ENCODE results near the gene EYA4. TPM values are rescaled to one million over a fixed set of nuclear protein-coding genes. Genes with fewer than 3 reads are reported as not detected.
A peak's percentile ranks its signal among the peaks of the same experiment; 100 is the strongest.

The EYA4 gene
- total RNA-seq, 1 donor from 2014 or later, result 1.6 TPM

- Histone ChIP-seq H2AFZ (ENCODE audit: low read depth, low read length) (no peak overlapping the region), H3K27me3 (ENCODE audit: insufficient read depth, low read length) (no peaks in the 10 kb centered on the region), H3K36me3 (ENCODE audit: insufficient read depth, low read length) (no peaks in the 10 kb centered on the region), H3K27ac (ENCODE audit: low read depth, low read length) (peak overlapping the region; percentile 76), H3K4me3 (ENCODE audit: insufficient read depth, low read depth, low read length) (no peak overlapping the region), H4K20me1 (ENCODE audit: insufficient read depth, low read length) (no peaks in the 10 kb centered on the region), H3K4me2 (ENCODE audit: low read length) (peak overlapping the region; percentile 35), H3K9ac (ENCODE audit: low read length) (no peak overlapping the region), H3K4me1 (ENCODE audit: insufficient read depth, low read length) (peaks cover 23% of the 10 kb centered on the region), H3K9me3 (ENCODE audit: insufficient read depth, low read depth, low read length) (no peaks in the 10 kb centered on the region), H3K79me2 (ENCODE audit: insufficient read depth, low read length) (no peaks in the 10 kb centered on the region)
- Mint-ChIP-seq H3K4me1 (ENCODE audit: low read depth, unreplicated experiment) (peaks cover 18% of the 10 kb centered on the region), H3K4me3 (ENCODE audit: unreplicated experiment) (no peak overlapping the region), H3K27ac (ENCODE audit: unreplicated experiment) (peak overlapping the region; percentile 97), H3K27me3 (ENCODE audit: low read depth, unreplicated experiment) (no peaks in the 10 kb centered on the region), H3K9me3 (ENCODE audit: unreplicated experiment) (peaks cover 2% of the 10 kb centered on the region), H3K36me3 (ENCODE audit: low read depth, unreplicated experiment) (no peaks in the 10 kb centered on the region)
- FAIRE-seq (no peak), DNase-seq (ENCODE audit: low read depth) (peak; percentile 42)
- TF ChIP-seq EZH2 (IDR thresholded peaks at IDR 0.05; ENCODE audit: insufficient read depth, low read length), result no peak
- TF ChIP-seq, protein P1, sequence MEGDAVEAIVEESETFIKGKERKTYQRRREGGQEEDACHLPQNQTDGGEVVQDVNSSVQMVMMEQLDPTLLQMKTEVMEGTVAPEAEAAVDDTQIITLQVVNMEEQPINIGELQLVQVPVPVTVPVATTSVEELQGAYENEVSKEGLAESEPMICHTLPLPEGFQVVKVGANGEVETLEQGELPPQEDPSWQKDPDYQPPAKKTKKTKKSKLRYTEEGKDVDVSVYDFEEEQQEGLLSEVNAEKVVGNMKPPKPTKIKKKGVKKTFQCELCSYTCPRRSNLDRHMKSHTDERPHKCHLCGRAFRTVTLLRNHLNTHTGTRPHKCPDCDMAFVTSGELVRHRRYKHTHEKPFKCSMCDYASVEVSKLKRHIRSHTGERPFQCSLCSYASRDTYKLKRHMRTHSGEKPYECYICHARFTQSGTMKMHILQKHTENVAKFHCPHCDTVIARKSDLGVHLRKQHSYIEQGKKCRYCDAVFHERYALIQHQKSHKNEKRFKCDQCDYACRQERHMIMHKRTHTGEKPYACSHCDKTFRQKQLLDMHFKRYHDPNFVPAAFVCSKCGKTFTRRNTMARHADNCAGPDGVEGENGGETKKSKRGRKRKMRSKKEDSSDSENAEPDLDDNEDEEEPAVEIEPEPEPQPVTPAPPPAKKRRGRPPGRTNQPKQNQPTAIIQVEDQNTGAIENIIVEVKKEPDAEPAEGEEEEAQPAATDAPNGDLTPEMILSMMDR (IDR thresholded peaks at IDR 0.05; ENCODE audit: insufficient read depth, low read depth, low read length), result no peak
These were observed 262.2 kb downstream of the EYA4 start for GRCh38 chr6:133503336-133503729.

GRCh38 chr6:133504158-133504557 is 263.0 kb downstream of the EYA4 start:
- H3K4me3 ChIP-seq (ENCODE audit: insufficient read depth, low read depth, low read length), result no peak overlapping the region
- Mint-ChIP-seq H3K27ac (ENCODE audit: unreplicated experiment) (no peak overlapping the region), H3K9me3 (ENCODE audit: unreplicated experiment) (peaks cover 2% of the 10 kb centered on the region), H3K27me3 (ENCODE audit: low read depth, unreplicated experiment) (no peaks in the 10 kb centered on the region), H3K4me1 (ENCODE audit: low read depth, unreplicated experiment) (peaks cover 18% of the 10 kb centered on the region), H3K36me3 (ENCODE audit: low read depth, unreplicated experiment) (no peaks in the 10 kb centered on the region), H3K4me3 (ENCODE audit: unreplicated experiment) (no peak overlapping the region)
- no peak overlapping the region for H3K27ac ChIP-seq (ENCODE audit: low read depth, low read length)
- no peaks in the 10 kb centered on the region for H4K20me1 ChIP-seq (ENCODE audit: insufficient read depth, low read length)
- no peak for TF ChIP-seq EZH2 (IDR thresholded peaks at IDR 0.05; ENCODE audit: insufficient read depth, low read length)
- TF ChIP-seq, protein P1 (IDR thresholded peaks at IDR 0.05; ENCODE audit: insufficient read depth, low read depth, low read length), result no peak
- no peaks in the 10 kb centered on the region for H3K27me3 ChIP-seq (ENCODE audit: insufficient read depth, low read length)
- no peak overlapping the region for H2AFZ ChIP-seq (ENCODE audit: low read depth, low read length)
- no peaks in the 10 kb centered on the region for H3K9me3 ChIP-seq (ENCODE audit: insufficient read depth, low read depth, low read length)
- H3K9ac ChIP-seq (ENCODE audit: low read length), result no peak overlapping the region
- H3K79me2 ChIP-seq (ENCODE audit: insufficient read depth, low read length), result no peaks in the 10 kb centered on the region
- FAIRE-seq (no peak), DNase-seq (ENCODE audit: low read depth) (no peak)
- no peak overlapping the region for H3K4me2 ChIP-seq (ENCODE audit: low read length)
- peaks cover 23% of the 10 kb centered on the region for H3K4me1 ChIP-seq (ENCODE audit: insufficient read depth, low read length)
- H3K36me3 ChIP-seq (ENCODE audit: insufficient read depth, low read length), result no peaks in the 10 kb centered on the region

- TF ChIP-seq, protein P1 (IDR thresholded peaks at IDR 0.05; ENCODE audit: insufficient read depth, low read depth, low read length), result no peak
- TF ChIP-seq EZH2 (IDR thresholded peaks at IDR 0.05; ENCODE audit: insufficient read depth, low read length), result no peak
These were observed 263.6 kb downstream of the EYA4 start for GRCh38 chr6:133504761-133505160.

More at GRCh38 chr6:133504761-133505160, 263.6 kb downstream of the EYA4 start:
- Histone ChIP-seq H3K9ac (ENCODE audit: low read length) (no peak overlapping the region), H2AFZ (ENCODE audit: low read depth, low read length) (no peak overlapping the region), H3K27me3 (ENCODE audit: insufficient read depth, low read length) (no peaks in the 10 kb centered on the region), H3K27ac (ENCODE audit: low read depth, low read length) (no peak overlapping the region), H3K4me2 (ENCODE audit: low read length) (no peak overlapping the region), H3K9me3 (ENCODE audit: insufficient read depth, low read depth, low read length) (no peaks in the 10 kb centered on the region), H3K4me3 (ENCODE audit: insufficient read depth, low read depth, low read length) (no peak overlapping the region), H3K36me3 (ENCODE audit: insufficient read depth, low read length) (no peaks in the 10 kb centered on the region), H3K79me2 (ENCODE audit: insufficient read depth, low read length) (no peaks in the 10 kb centered on the region), H3K4me1 (ENCODE audit: insufficient read depth, low read length) (peaks cover 23% of the 10 kb centered on the region), H4K20me1 (ENCODE audit: insufficient read depth, low read length) (no peaks in the 10 kb centered on the region)
- DNase-seq (ENCODE audit: low read depth) (peak; percentile 25), FAIRE-seq (no peak)
- peaks cover 18% of the 10 kb centered on the region for H3K4me1 Mint-ChIP-seq (ENCODE audit: low read depth, unreplicated experiment)
- no peaks in the 10 kb centered on the region for H3K9me3 Mint-ChIP-seq (ENCODE audit: unreplicated experiment)
- H3K4me3 Mint-ChIP-seq (ENCODE audit: unreplicated experiment), result no peak overlapping the region
- no peaks in the 10 kb centered on the region for H3K36me3 Mint-ChIP-seq (ENCODE audit: low read depth, unreplicated experiment)
- H3K27me3 Mint-ChIP-seq (ENCODE audit: low read depth, unreplicated experiment), result no peaks in the 10 kb centered on the region
- no peak overlapping the region for H3K27ac Mint-ChIP-seq (ENCODE audit: unreplicated experiment)
